ENCODE results near the gene LMX1A.

DNA sequence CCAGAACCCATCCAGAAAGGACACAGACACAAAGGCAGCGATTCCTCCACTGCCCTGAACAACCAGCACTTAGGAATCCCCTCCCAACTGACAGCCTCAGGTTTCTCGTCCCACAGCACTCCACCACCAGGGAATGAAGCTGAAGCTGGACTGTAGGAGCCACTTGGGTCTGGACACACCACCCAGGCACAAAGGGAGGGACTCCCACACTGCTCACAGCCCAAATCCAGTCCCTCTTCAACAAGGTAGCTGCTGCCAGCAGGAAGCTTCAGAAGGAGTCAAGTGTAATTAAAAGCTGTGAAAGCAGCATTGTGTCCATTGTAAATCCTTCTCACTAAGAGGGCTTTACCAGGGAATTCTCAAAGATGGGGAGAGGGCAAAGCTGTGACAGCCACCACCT, 29.0 kb downstream of the LMX1A start:
- TF ChIP-seq POLR2A (IDR thresholded peaks at IDR 0.05), result no peak
- TF ChIP-seq, protein P1, sequence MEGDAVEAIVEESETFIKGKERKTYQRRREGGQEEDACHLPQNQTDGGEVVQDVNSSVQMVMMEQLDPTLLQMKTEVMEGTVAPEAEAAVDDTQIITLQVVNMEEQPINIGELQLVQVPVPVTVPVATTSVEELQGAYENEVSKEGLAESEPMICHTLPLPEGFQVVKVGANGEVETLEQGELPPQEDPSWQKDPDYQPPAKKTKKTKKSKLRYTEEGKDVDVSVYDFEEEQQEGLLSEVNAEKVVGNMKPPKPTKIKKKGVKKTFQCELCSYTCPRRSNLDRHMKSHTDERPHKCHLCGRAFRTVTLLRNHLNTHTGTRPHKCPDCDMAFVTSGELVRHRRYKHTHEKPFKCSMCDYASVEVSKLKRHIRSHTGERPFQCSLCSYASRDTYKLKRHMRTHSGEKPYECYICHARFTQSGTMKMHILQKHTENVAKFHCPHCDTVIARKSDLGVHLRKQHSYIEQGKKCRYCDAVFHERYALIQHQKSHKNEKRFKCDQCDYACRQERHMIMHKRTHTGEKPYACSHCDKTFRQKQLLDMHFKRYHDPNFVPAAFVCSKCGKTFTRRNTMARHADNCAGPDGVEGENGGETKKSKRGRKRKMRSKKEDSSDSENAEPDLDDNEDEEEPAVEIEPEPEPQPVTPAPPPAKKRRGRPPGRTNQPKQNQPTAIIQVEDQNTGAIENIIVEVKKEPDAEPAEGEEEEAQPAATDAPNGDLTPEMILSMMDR (IDR thresholded peaks at IDR 0.05), result no peak
- no peak for TF ChIP-seq EP300 (IDR thresholded peaks at IDR 0.05)

All from upper lobe of left lung (tissue), 4 donors.